K562 (cell line): ENCODE data around the gene DSC1.

Experiments used
- HMGXB4 ChIP-seq: sonication (generic); formaldehyde crosslinking; IDR thresholded peaks from 2 replicates; pipeline ENCODE4 v1.8.1; 2023; ENCODE audit warnings: mild to moderate bottlenecking, missing genetic modification reagents
- SRF ChIP-seq, 2 experiments: fragments of 250-450, 450-650 bp in 1 of 2; sonication (Bioruptor Pico) in 1 of 2; sonication (generic) in 1 of 2; formaldehyde crosslinking; IDR thresholded peaks; 2 replicates each; pipeline versions ENCODE4 v1.5.0 to v1.5.1; 2020 to 2022; ENCODE audit warnings: mild to moderate bottlenecking in 1 of 2, missing genetic modification reagents in 1 of 2
- STAT5B ChIP-seq: fragments of 250-450 bp; sonication (Bioruptor Pico); IDR thresholded peaks from 2 replicates; pipeline ENCODE4 v1.8.0; 2021; ENCODE audit warnings: mild to moderate bottlenecking, inconsistent platforms

GRCh38 chr18:31101183-31102024 lies 61.3 kb downstream of the DSC1 start:
- TF ChIP-seq HMGXB4 (CRISPR knock-in tag) (no peak), SRF (CRISPR knock-in tag; IDR thresholded peaks at IDR 0.05) (no peak; a peak in 1 of 4 replicates), STAT5B (CRISPR knock-in tag) (no peak)
